K562 (cell line): Measurements from ENCODE around the gene FOCAD. TPM values are rescaled to one million over a fixed set of nuclear protein-coding genes. Genes with fewer than 3 reads are reported as not detected.

Experiments used
- ATAC-seq: fragments of 200-7000 bp; cut with Tn5 transposase; 3 replicates; pipeline ENCODE4 v1.9.1; 2020; ENCODE audit warnings: moderate library complexity
- BruUV-seq: library from RNA; stranded (reverse); fragments of 400-500 nt; replicated peaks from 2 replicates; lab custom pipeline; 2021; lab: Mats Ljungman, UMichigan
- CTCF ChIA-PET: fragments of 300-600 bp; formaldehyde crosslinking; extraction: SDS; loops from one replicate; lab custom pipeline; 2021; ENCODE audit warnings: low intra/inter-chr PET ratio; lab: Yijun Ruan, JAX
- POLR2A ChIA-PET: fragments of 300-600, 350-650 bp; sonication (Branson Sonifier 250); formaldehyde crosslinking; extraction: SDS; loops from one replicate; lab custom pipeline; 2021; ENCODE audit warnings: antibody characterized with exemption, inconsistent platforms; lab: Yijun Ruan, JAX
- DNase-seq, 4 experiments: peaks; one replicate each; pipeline versions ENCODE4 v3.0.0 to v3.0.0-alpha.2; 2011 to 2018; ENCODE audit warnings: low spot score in 3 of 4, mixed read lengths in 3 of 4; ENCODE audit errors: extremely low read depth in 1 of 4
- FAIRE-seq: peaks from 2 replicates; lab custom pipeline; 2011; peaks lifted over from hg19 to GRCh38; lab: Jason Lieb, UNC
- H2AFZ ChIP-seq: 2 replicates; pipeline ENCODE4 v1.6.0; 2011; ENCODE audit warnings: low read depth, low read length, control low read depth, inconsistent platforms
- H3K27ac ChIP-seq: fragments of 200-600 bp; 3 replicates; pipeline ENCODE4 v1.8.0; 2011; ENCODE audit warnings: low read depth, mild to moderate bottlenecking, control low read depth, inconsistent platforms, low read length, moderate library complexity, mixed read lengths; ENCODE audit errors: extremely low read depth
- H3K27me3 ChIP-seq, 2 experiments: fragments of 300-600 bp in 1 of 2; 2 replicates in 1 of 2; 3 replicates in 1 of 2; pipeline versions ENCODE4 v1.6.0 to v1.8.0; 2011; ENCODE audit warnings: inconsistent platforms in 2 of 2, low read length in 2 of 2, mild to moderate bottlenecking in 1 of 2, mixed read lengths in 1 of 2, moderate library complexity in 1 of 2; ENCODE audit not compliant: control insufficient read depth in 2 of 2, insufficient read depth in 2 of 2
- H3K36me3 ChIP-seq: fragments of 300-600 bp; 3 replicates; pipeline ENCODE4 v1.8.0; 2011; ENCODE audit warnings: mild to moderate bottlenecking, low read length, inconsistent platforms; ENCODE audit not compliant: control insufficient read depth, insufficient read depth
- H3K4me1 ChIP-seq, 2 experiments: fragments of 200-600 bp in 1 of 2; replicated peaks in 1 of 2; 2 replicates in 1 of 2; 3 replicates in 1 of 2; pipeline versions ENCODE4 v1.5.1 to v1.8.0; 2011; ENCODE audit warnings: inconsistent platforms in 2 of 2, low read length in 2 of 2, mild to moderate bottlenecking in 1 of 2, mixed read lengths in 1 of 2, moderate library complexity in 1 of 2; ENCODE audit not compliant: control insufficient read depth in 2 of 2, insufficient read depth in 2 of 2
- H3K4me2 ChIP-seq: 2 replicates; pipeline ENCODE4 v1.6.1; 2011; ENCODE audit warnings: low read length, control low read depth, inconsistent platforms, mixed read lengths; ENCODE audit not compliant: insufficient read depth
- H3K4me3 ChIP-seq: fragments of 200-600 bp; sonication (generic), shearing (Covaris generic); 2 replicates; pipeline ENCODE4 v1.5.1; 2016; ENCODE audit warnings: control low read depth, inconsistent platforms
- H3K79me2 ChIP-seq: fragments of 200-600 bp; 3 replicates; pipeline ENCODE4 v1.8.0; 2011; ENCODE audit warnings: low read length, inconsistent platforms; ENCODE audit not compliant: control insufficient read depth, insufficient read depth
- H3K9ac ChIP-seq, 2 experiments: 2 replicates each; pipeline versions ENCODE4 v1.6.0 to v1.6.1; 2011; ENCODE audit warnings: low read depth in 2 of 2, low read length in 2 of 2, control low read depth in 1 of 2, inconsistent platforms in 1 of 2, mild to moderate bottlenecking in 1 of 2, mixed read lengths in 1 of 2; ENCODE audit not compliant: insufficient read depth in 1 of 2
- H3K9me1 ChIP-seq: one replicate; pipeline ENCODE4 v1.6.0; 2011; ENCODE audit warnings: inconsistent platforms, mild to moderate bottlenecking, low read length, moderate library complexity; ENCODE audit not compliant: control insufficient read depth, insufficient read depth
- H3K9me3 ChIP-seq: replicated peaks from 2 replicates; pipeline ENCODE4 v1.5.1; 2011; ENCODE audit warnings: low read depth, low read length, inconsistent platforms; ENCODE audit not compliant: control insufficient read depth, insufficient read depth
- H4K20me1 ChIP-seq: replicated peaks from 2 replicates; pipeline ENCODE4 v1.6.1; 2011; ENCODE audit warnings: low read length, inconsistent platforms, mixed read lengths; ENCODE audit not compliant: control insufficient read depth, insufficient read depth
- ARID4B ChIP-seq: sonication (generic); formaldehyde crosslinking; IDR thresholded peaks from 2 replicates; pipeline ENCODE4 v1.8.0; 2022; ENCODE audit warnings: mild to moderate bottlenecking, missing genetic modification reagents
- DACH1 ChIP-seq: fragments of 450-650 bp; IDR thresholded peaks from 2 replicates; pipeline ENCODE4 v1.6.1; 2018; ENCODE audit not compliant: partially characterized antibody
- ELF1 ChIP-seq: fragments of 200-800 bp; sonication (Bioruptor generic); IDR thresholded peaks from 2 replicates; pipeline ENCODE4 v1.6.1; 2016; ENCODE audit warnings: missing genetic modification characterization, missing compliant biosample characterization
- FOXJ3 ChIP-seq: sonication (generic); formaldehyde crosslinking; IDR thresholded peaks from 2 replicates; pipeline ENCODE4 v1.4.0; 2020; ENCODE audit warnings: mild to moderate bottlenecking, missing genetic modification reagents
- MNT ChIP-seq, 2 experiments: fragments of 450-650 bp; conservative IDR thresholded peaks; 2 replicates each; pipeline ENCODE4 v1.6.1; 2017; ENCODE audit warnings: mild to moderate bottlenecking in 2 of 2, moderate library complexity in 2 of 2
- NR2C2 ChIP-seq, 2 experiments: fragments of 200-800 bp in 1 of 2; sonication (Bioruptor generic) in 1 of 2; sonication (generic) in 1 of 2; formaldehyde crosslinking in 1 of 2; IDR thresholded peaks; 2 replicates each; pipeline versions ENCODE4 v1.6.1 to v1.8.0; 2016 to 2022; ENCODE audit warnings: mild to moderate bottlenecking in 1 of 2, missing compliant biosample characterization in 1 of 2, missing genetic modification characterization in 1 of 2, missing genetic modification reagents in 1 of 2
- NR4A1 ChIP-seq, 2 experiments: fragments of 250-450 bp in 1 of 2; fragments of 450-650 bp in 1 of 2; sonication (Bioruptor Pico) in 1 of 2; IDR thresholded peaks; 2 replicates each; pipeline versions ENCODE4 v1.4.0 to v1.6.1; 2016 to 2020; ENCODE audit warnings: mild to moderate bottlenecking in 2 of 2, missing compliant biosample characterization in 1 of 2, missing genetic modification characterization in 1 of 2, moderate library complexity in 1 of 2
- PHB ChIP-seq: fragments of 250-450 bp; sonication (Bioruptor Pico); IDR thresholded peaks from 2 replicates; pipeline ENCODE4 v1.5.0; 2021
- PREB ChIP-seq: sonication (generic); formaldehyde crosslinking; IDR thresholded peaks from 2 replicates; pipeline ENCODE4 v1.8.1; 2023; ENCODE audit warnings: mild to moderate bottlenecking, missing genetic modification reagents
- ZKSCAN3 ChIP-seq: fragments of 250-450 bp; sonication (Bioruptor Pico); IDR thresholded peaks from 2 replicates; pipeline ENCODE4 v1.4.0; 2020
- ZNF12 ChIP-seq: sonication (generic); formaldehyde crosslinking; IDR thresholded peaks from 2 replicates; pipeline ENCODE4 v1.4.0; 2020; ENCODE audit warnings: mild to moderate bottlenecking, missing genetic modification reagents
- ZNF354B ChIP-seq: fragments of 250-450 bp; sonication (Bioruptor Pico); IDR thresholded peaks from 2 replicates; pipeline ENCODE4 v1.4.0; 2020
- ZNF586 ChIP-seq: fragments of 450-650 bp; formaldehyde crosslinking; conservative IDR thresholded peaks from 2 replicates; pipeline ENCODE4 v1.4.0; 2020; ENCODE audit warnings: mild to moderate bottlenecking, moderate library complexity
- WGBS: fragments of 100-300 bp; shearing (Covaris generic); methylation state at CpG from one replicate; pipeline ENCODE4 v1.1.6; 2016; ENCODE audit warnings: low coverage, mixed read lengths; ENCODE audit not compliant: insufficient coverage; ENCODE audit errors: missing lambda C conversion rate; 5-methylcytosine and 5-hydroxymethylcytosine counted together
- in situ Hi-C: fragments of 300-500 bp; cut with MboI; formaldehyde crosslinking; loops from 4 replicates; pipeline ENCODE4 v1.15.0; 2018; ENCODE audit warnings: inconsistent platforms, mixed read lengths
- intact Hi-C: fragments of 100-400 bp; cut with micrococcal nuclease; formaldehyde crosslinking; loops from 2 replicates; pipeline ENCODE4 v1.14.2; 2022
- polyA plus RNA-seq, 8 experiments: library from polyadenylated mRNA; depleted of rRNA in 4 of 8; stranded (reverse) in 5 of 8; unstranded in 3 of 8; fragments of >200 nt; fragmentation: Nextera tagmentation in 2 of 8; fragmentation: Illumina TruSeq in 1 of 8; extraction: Ambion mirVana in 2 of 8; extraction: Trizol in 1 of 8; gene quantifications; 2 replicates each; pipeline versions ENCODE4 v1.2.1 to v1.2.3, GENCODE V29; 2011 to 2014; ENCODE audit warnings: inconsistent platforms in 1 of 8, missing spikeins in 1 of 8
- total RNA-seq, 7 experiments: library from RNA; depleted of rRNA in 6 of 7; stranded (reverse); fragments of >200 nt in 6 of 7; fragmentation: Illumina TruSeq in 2 of 7; extraction: Trizol in 2 of 7; gene quantifications; 2 replicates each; pipeline versions ENCODE4 v1.2.1 to v1.2.3, GENCODE V29; 2011 to 2021; ENCODE audit warnings: low replicate concordance in 1 of 7

Gene FOCAD
- total and polyA plus RNA-seq, 9 of the 15 experiments (the other 6 are each of a cell fraction or from before 2014, with no cell fraction given): 0.13 to 2.4 (median 1.6) TPM

DNA sequence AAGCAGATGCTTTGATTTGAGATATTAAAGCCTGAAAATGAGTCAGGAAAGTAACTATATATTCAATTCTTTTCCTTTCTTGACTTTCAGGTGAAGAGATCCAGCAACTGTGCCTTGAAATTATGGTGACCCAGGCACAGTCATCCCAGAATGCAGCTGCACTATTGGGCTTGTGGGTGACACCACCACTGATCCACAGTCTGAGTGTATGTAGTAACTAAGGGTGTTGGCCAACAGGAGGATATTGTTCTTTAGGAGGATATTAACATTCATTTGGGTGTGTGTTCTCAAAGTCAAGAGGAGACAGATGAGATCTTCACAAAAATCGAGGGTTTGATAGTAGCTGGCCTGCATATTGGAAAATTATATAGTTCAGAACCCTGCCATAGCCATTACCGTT is 294.2 kb downstream of the FOCAD start (continued):
- no peak for TF ChIP-seq ZNF586
- no peak for TF ChIP-seq NR4A1 (CRISPR knock-in tag; IDR thresholded peaks at IDR 0.05)
- TF ChIP-seq NR4A1 (tag; IDR thresholded peaks at IDR 0.05): no peak

DNA sequence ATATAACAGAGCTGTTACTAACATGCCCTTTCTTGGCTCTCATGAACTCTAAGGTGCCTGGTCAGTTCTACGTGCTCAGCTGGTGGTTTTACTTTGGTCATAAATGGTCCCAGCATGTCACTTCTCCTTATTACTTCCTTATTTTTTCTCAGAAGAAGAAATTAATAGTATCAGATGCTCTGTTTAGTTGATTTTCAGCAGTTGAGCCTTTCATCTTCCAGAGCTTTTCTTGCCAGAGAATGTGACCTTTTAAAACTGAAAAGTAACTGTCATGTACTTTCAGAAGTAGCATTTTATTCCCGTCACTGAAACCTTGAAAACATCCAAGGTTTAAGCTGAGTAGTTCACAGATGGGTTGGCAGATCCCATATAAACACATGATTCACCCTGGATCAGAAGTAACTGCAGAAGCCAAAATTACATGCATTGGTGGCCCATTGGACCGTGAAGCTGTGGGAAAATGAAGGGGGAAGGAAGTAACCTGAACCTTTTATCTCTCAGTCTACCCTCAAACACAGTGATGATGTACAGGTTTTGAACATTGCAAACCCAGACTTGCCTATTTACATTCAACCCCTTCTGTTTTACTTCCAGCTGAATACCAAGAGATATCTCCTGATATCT is 296.9 kb downstream of the FOCAD start:
- H3K4me2 ChIP-seq: no peak overlapping the region
- no peak overlapping the region for H3K4me3 ChIP-seq
- FAIRE-seq (no peak), DNase-seq (no peak), ATAC-seq (no peak)
- intact Hi-C loops: no loop called here
- POLR2A ChIA-PET: no interaction called here
- no peaks in the 10 kb centered on the region for H4K20me1 ChIP-seq
- H3K27me3 ChIP-seq: no peaks in the 10 kb centered on the region
- H3K36me3 ChIP-seq: no peaks in the 10 kb centered on the region
- WGBS: no CpG with 5 or more reads among the region's 3 CpGs
- in situ Hi-C loops: no loop called here
- no peaks in the 10 kb centered on the region for H3K9me3 ChIP-seq
- no peak overlapping the region for H3K9ac ChIP-seq
- TF ChIP-seq PHB (CRISPR knock-in tag) (no peak), ARID4B (CRISPR knock-in tag) (no peak), ZNF354B (no peak), PREB (CRISPR knock-in tag) (no peak), ZNF12 (CRISPR knock-in tag) (no peak), ZKSCAN3 (CRISPR knock-in tag) (no peak), FOXJ3 (CRISPR knock-in tag) (no peak), ELF1 (tag) (no peak), MNT (conservative IDR thresholded peaks at IDR 0.05) (no peak), DACH1 (no peak), NR2C2 (CRISPR knock-in tag; IDR thresholded peaks at IDR 0.05) (no peak), NR2C2 (tag; IDR thresholded peaks at IDR 0.05) (no peak)
- no TSS peak for BruUV-seq
- no peaks in the 10 kb centered on the region for H3K9me1 ChIP-seq
- no peak overlapping the region for H3K27ac ChIP-seq
- no peaks in the 10 kb centered on the region for H3K79me2 ChIP-seq
- H3K4me1 ChIP-seq: no peaks in the 10 kb centered on the region
- H2AFZ ChIP-seq: no peak overlapping the region
- CTCF ChIA-PET: no interaction called here
